ENCODE results near the gene PTOV1. TPM values are rescaled to one million over a fixed set of nuclear protein-coding genes. Genes with fewer than 3 reads are reported as not detected.

PTOV1 gene
- total RNA-seq, 2 experiments from 2014 or later: 105 to 124 TPM

DNA sequence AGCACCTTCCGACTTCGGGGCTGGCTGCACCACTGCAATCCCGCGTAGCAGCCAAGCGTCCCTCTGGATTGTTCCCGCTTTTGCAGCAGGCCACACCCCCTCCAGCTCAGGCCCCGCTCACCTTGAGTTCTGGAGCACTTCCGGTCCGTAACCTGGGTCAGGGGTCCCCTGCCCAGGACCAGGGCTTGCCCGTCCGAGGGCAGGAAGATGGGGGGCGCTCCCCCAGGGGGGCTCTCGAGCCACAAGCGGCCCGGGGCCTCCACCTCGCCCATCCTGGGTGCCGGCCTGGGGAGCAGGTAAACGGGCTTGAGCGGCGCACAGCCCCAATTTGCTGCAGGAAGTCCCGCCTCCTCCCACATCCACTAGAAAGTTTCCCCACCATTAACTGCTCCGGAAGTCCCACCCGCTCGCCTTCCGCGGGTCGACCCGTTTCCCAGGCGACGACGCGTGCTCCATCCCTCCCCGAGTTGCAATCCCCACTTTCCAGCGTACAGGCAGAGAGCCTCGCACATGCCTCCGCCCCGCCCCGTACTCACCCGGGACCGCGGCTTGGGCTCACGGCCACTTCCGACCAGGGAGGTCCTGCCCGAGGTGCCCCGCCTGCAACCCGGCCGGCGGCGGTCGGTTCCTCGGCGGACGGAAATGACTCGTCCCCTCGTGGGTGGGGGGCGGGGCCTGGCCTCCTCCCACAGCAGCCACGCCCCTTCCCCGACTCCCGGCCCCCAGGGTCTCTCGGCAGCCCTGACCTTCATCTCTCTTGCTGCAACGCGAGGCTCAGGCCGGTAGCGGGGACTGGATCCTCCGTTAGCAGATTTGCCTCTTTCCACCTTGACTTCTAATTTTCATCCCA, 16.2 kb downstream of the PTOV1 start, which contains the start of gene PNKP:
TSS of gene PNKP (minus strand) at position 644 of the 850 bp plus-strand sequence. CDS start at position 272, 372 bp downstream.
- BruUV-seq (replicated peaks): no TSS peak
- POLR2A ChIA-PET: interaction anchor here (0.6 to 0.8 kb wide), 2 partner anchors 9 to 218 kb away, joined by 3 to 7 read pairs; no protein-coding TSS in a partner anchor
- Histone ChIP-seq H3K27ac (ENCODE audit: low read depth, low read length, poor library complexity, severe bottlenecking) (peak within 1 kb of the TSS; percentile 69), H2AFZ (ENCODE audit: low read length) (peak within 1 kb of the TSS; percentile 46; the same call in 1 of the 2 replicates), H3K4me1 (ENCODE audit: insufficient read depth, low read length, poor library complexity, severe bottlenecking) (peaks cover 52% of the 10 kb centered on the region), H3K4me2 (ENCODE audit: low read length) (peak within 1 kb of the TSS; percentile 89), H3K4me3 (ENCODE audit: low read depth, low read length, poor library complexity, severe bottlenecking) (peak within 1 kb of the TSS; percentile 80), H3K79me2 (ENCODE audit: insufficient read depth, low read depth, low read length) (peaks cover 28% of the 10 kb centered on the region; the same call in 1 of the 2 replicates), H3K9me2 (ENCODE audit: insufficient read depth, low read length) (no peaks in the 10 kb centered on the region), H3K9me3 (ENCODE audit: low read length) (no peaks in the 10 kb centered on the region), H3K36me3 (ENCODE audit: insufficient read depth, low read length) (peaks cover 41% of the 10 kb centered on the region), H4K20me1 (ENCODE audit: insufficient read depth, low read length) (peaks cover 10% of the 10 kb centered on the region; the same call in 1 of the 2 replicates)
- DNase-seq (ENCODE audit: low spot score): peak; percentile 90
- CTCF ChIA-PET (ENCODE audit: unreplicated experiment): no interaction called here
- TF ChIP-seq, protein P1, sequence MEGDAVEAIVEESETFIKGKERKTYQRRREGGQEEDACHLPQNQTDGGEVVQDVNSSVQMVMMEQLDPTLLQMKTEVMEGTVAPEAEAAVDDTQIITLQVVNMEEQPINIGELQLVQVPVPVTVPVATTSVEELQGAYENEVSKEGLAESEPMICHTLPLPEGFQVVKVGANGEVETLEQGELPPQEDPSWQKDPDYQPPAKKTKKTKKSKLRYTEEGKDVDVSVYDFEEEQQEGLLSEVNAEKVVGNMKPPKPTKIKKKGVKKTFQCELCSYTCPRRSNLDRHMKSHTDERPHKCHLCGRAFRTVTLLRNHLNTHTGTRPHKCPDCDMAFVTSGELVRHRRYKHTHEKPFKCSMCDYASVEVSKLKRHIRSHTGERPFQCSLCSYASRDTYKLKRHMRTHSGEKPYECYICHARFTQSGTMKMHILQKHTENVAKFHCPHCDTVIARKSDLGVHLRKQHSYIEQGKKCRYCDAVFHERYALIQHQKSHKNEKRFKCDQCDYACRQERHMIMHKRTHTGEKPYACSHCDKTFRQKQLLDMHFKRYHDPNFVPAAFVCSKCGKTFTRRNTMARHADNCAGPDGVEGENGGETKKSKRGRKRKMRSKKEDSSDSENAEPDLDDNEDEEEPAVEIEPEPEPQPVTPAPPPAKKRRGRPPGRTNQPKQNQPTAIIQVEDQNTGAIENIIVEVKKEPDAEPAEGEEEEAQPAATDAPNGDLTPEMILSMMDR (conservative IDR thresholded peaks at IDR 0.05; ENCODE audit: low read length): no peak
- intact Hi-C loops (cut with micrococcal nuclease; ENCODE audit: unreplicated experiment): loop anchor here (1.0 to 2.0 kb wide), 2 partner anchors 54 to 101 kb away; partner anchors contain the start of gene FUZ

DNA sequence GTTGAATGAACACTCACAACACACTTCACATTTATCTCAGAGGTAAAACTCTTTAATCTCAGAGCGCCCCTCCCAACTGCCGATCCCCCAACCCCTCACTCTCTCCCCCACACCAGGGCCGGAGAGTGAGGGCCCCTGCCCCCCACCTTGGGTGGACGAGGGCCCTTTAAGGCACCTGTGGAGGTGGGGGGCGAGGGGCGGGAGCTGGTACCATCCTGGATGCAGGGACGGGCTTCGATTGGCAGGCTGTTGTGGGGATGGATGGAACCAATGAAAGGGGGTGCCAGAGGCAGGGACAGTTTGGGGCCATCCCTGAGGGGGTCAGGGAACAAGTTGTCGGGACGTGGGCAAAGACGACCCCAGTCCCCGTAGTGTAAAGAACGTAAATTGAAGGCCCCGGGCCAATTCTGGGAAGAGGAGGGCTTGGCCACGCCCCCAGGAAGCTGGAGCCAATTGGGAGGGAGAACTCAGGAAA, 18.1 kb downstream of the PTOV1 start:
- Histone ChIP-seq H3K4me1 (ENCODE audit: insufficient read depth, low read length, poor library complexity, severe bottlenecking) (peaks cover 52% of the 10 kb centered on the region), H2AFZ (ENCODE audit: low read length) (peak overlapping the region; percentile 51; the same call in 1 of the 2 replicates)

More for the DNA sequence above, 18.1 kb downstream of the PTOV1 start:
- DNase-seq (ENCODE audit: low spot score): no peak
- Histone ChIP-seq H3K79me2 (ENCODE audit: insufficient read depth, low read depth, low read length) (peaks cover 28% of the 10 kb centered on the region; the same call in 1 of the 2 replicates), H3K4me2 (ENCODE audit: low read length) (peak overlapping the region; percentile 66), H3K9me3 (ENCODE audit: low read length) (no peaks in the 10 kb centered on the region), H4K20me1 (ENCODE audit: insufficient read depth, low read length) (peaks cover 10% of the 10 kb centered on the region; the same call in 1 of the 2 replicates), H3K4me3 (ENCODE audit: low read depth, low read length, poor library complexity, severe bottlenecking) (peak overlapping the region; percentile 69), H3K36me3 (ENCODE audit: insufficient read depth, low read length) (peaks cover 23% of the 10 kb centered on the region), H3K9me2 (ENCODE audit: insufficient read depth, low read length) (no peaks in the 10 kb centered on the region), H3K27ac (ENCODE audit: low read depth, low read length, poor library complexity, severe bottlenecking) (peak overlapping the region; percentile 49)
- ChIA-PET CTCF (ENCODE audit: unreplicated experiment) (no interaction called here), POLR2A (interaction anchor here (0.7 to 1.1 kb wide), 4 partner anchors 11 to 50 kb away, joined by 3 to 7 read pairs (median 4); no protein-coding TSS in a partner anchor)
- BruUV-seq (replicated peaks): no TSS peak
- TF ChIP-seq, protein P1 (conservative IDR thresholded peaks at IDR 0.05; ENCODE audit: low read length): no peak
- no peak for TF ChIP-seq EZH2phosphoT487 (IDR thresholded peaks at IDR 0.05; ENCODE audit: borderline replicate concordance, low read depth, low read length)
- intact Hi-C loops (cut with micrococcal nuclease; ENCODE audit: unreplicated experiment): no loop called here
